HepG2 (cell line): ENCODE results near the gene KRT32. TPM values are rescaled to one million over a fixed set of nuclear protein-coding genes. Genes with fewer than 3 reads are reported as not detected.

ENCODE experiments used
- ATAC-seq: fragments of 200-7000 bp; cut with Tn5 transposase; 3 replicates; pipeline ENCODE4 v1.9.1; 2020; ENCODE audit warnings: mild to moderate bottlenecking, moderate library complexity
- BruUV-seq: library from RNA; stranded (reverse); fragments of 400-500 nt; replicated peaks from 2 replicates; lab custom pipeline; 2021; lab: Mats Ljungman, UMichigan
- CTCF ChIA-PET: fragments of 300-600 bp; formaldehyde crosslinking; extraction: SDS; loops from one replicate; lab custom pipeline; 2021; ENCODE audit warnings: low total read pairs, inconsistent platforms, low intra/inter-chr PET ratio; lab: Yijun Ruan, JAX
- POLR2A ChIA-PET: fragments of 350-600 bp; sonication (Branson Sonifier 250); formaldehyde crosslinking; loops from one replicate; lab custom pipeline; 2020; ENCODE audit warnings: antibody characterized with exemption, inconsistent platforms; lab: Yijun Ruan, JAX
- DNase-seq: peaks from one replicate; pipeline ENCODE4 v3.0.0-alpha.2; 2015; ENCODE audit warnings: low spot score
- FAIRE-seq: peaks from 3 replicates; lab custom pipeline; 2011; peaks lifted over from hg19 to GRCh38; lab: Jason Lieb, UNC
- H2AFZ ChIP-seq: one replicate; pipeline ENCODE4 v1.6.1; 2011; ENCODE audit warnings: low read length, inconsistent platforms
- H3K27ac ChIP-seq: fragments of 300-600 bp; 3 replicates; pipeline ENCODE4 v1.8.0; 2011; ENCODE audit warnings: mixed run types, mild to moderate bottlenecking, mixed read lengths, low read length, inconsistent platforms; ENCODE audit not compliant: insufficient read depth; ENCODE audit errors: extremely low read length
- H3K27me3 ChIP-seq, 2 experiments: fragments of 200-600 bp in 1 of 2; 2 replicates in 1 of 2; 3 replicates in 1 of 2; pipeline versions ENCODE4 v1.6.0 to v1.8.0; 2011; ENCODE audit warnings: low read length in 2 of 2, mild to moderate bottlenecking in 2 of 2, moderate library complexity in 2 of 2, inconsistent platforms in 1 of 2; ENCODE audit not compliant: insufficient read depth in 2 of 2, control insufficient read depth in 1 of 2
- H3K36me3 ChIP-seq, 2 experiments: fragments of 200-600 bp in 1 of 2; replicated peaks in 1 of 2; 2 replicates in 1 of 2; 3 replicates in 1 of 2; pipeline versions ENCODE4 v1.5.1 to v1.8.0; 2011; ENCODE audit warnings: low read length in 2 of 2, inconsistent platforms in 1 of 2; ENCODE audit not compliant: insufficient read depth in 2 of 2, control insufficient read depth in 1 of 2
- H3K4me1 ChIP-seq: 2 replicates; pipeline ENCODE4 v1.5.1; 2012; ENCODE audit warnings: low read length, inconsistent platforms; ENCODE audit not compliant: insufficient read depth
- H3K4me2 ChIP-seq: 2 replicates; pipeline ENCODE4 v1.6.0; 2011; ENCODE audit warnings: low read depth, low read length, inconsistent platforms
- H3K4me3 ChIP-seq, 3 experiments: fragments of 200-600 bp in 1 of 3; sonication (generic), shearing (Covaris generic) in 1 of 3; replicated peaks in 1 of 3; 2 replicates each; pipeline ENCODE4 v1.5.1; 2011 to 2016; ENCODE audit warnings: low read length in 3 of 3, inconsistent platforms in 2 of 3, low read depth in 2 of 3, mild to moderate bottlenecking in 2 of 3, control low read depth in 1 of 3, mixed read lengths in 1 of 3; ENCODE audit not compliant: insufficient read depth in 1 of 3
- H3K79me2 ChIP-seq: one replicate; pipeline ENCODE4 v1.6.1; 2011; ENCODE audit warnings: low read length, inconsistent platforms; ENCODE audit not compliant: insufficient read depth
- H3K9ac ChIP-seq: 2 replicates; pipeline ENCODE4 v1.6.0; 2011; ENCODE audit warnings: mild to moderate bottlenecking, low read depth, low read length, inconsistent platforms; ENCODE audit not compliant: insufficient read depth
- H3K9me3 ChIP-seq: 2 replicates; pipeline ENCODE4 v1.5.1; 2012; ENCODE audit warnings: mild to moderate bottlenecking, low read length
- H4K20me1 ChIP-seq: 2 replicates; pipeline ENCODE4 v1.6.0; 2011; ENCODE audit warnings: inconsistent platforms, mild to moderate bottlenecking, low read length, moderate library complexity; ENCODE audit not compliant: insufficient read depth
- NR2F6 ChIP-seq, 2 experiments: IDR thresholded peaks; 2 replicates each; pipeline ENCODE4 v1.6.1; 2016; ENCODE audit warnings: antibody characterized with exemption in 1 of 2, mild to moderate bottlenecking in 1 of 2
- RBFOX2 ChIP-seq: fragments of 200-400 bp; formaldehyde crosslinking; IDR thresholded peaks from 2 replicates; pipeline ENCODE4 v1.6.1; 2017; ENCODE audit warnings: low read depth, mild to moderate bottlenecking, low read length
- SRF ChIP-seq: IDR thresholded peaks from 2 replicates; pipeline ENCODE4 v1.6.1; 2011; ENCODE audit warnings: mild to moderate bottlenecking, low read depth, low read length, moderate library complexity
- STAT5B ChIP-seq: sonication (generic); formaldehyde crosslinking; IDR thresholded peaks from 2 replicates; pipeline ENCODE4 v1.4.0; 2020; ENCODE audit warnings: missing genetic modification reagents
- ZFAT ChIP-seq: sonication (generic); formaldehyde crosslinking; conservative IDR thresholded peaks from 2 replicates; pipeline ENCODE4 v1.8.1; 2023; ENCODE audit warnings: missing genetic modification reagents, inconsistent platforms
- ZNF10 ChIP-seq: sonication (generic); formaldehyde crosslinking; IDR thresholded peaks from 2 replicates; pipeline ENCODE4 v1.4.0; 2020; ENCODE audit warnings: mild to moderate bottlenecking, low read depth, missing genetic modification reagents, borderline replicate concordance
- ZNF577 ChIP-seq: sonication (generic); formaldehyde crosslinking; IDR thresholded peaks from 2 replicates; pipeline ENCODE4 v1.4.0; 2020; ENCODE audit warnings: mild to moderate bottlenecking, low read depth, missing genetic modification reagents, borderline replicate concordance
- ZNF615 ChIP-seq: sonication (generic); formaldehyde crosslinking; IDR thresholded peaks from 2 replicates; pipeline ENCODE4 v1.5.0; 2020; ENCODE audit warnings: mild to moderate bottlenecking, missing genetic modification reagents, borderline replicate concordance
- ZNF629 ChIP-seq: sonication (generic); formaldehyde crosslinking; conservative IDR thresholded peaks from 2 replicates; pipeline ENCODE4 v1.5.0; 2020; ENCODE audit warnings: missing genetic modification reagents
- WGBS: methylation state at CpG from one replicate; pipeline ENCODE4 v1.1.6; 2017; ENCODE audit warnings: low lambda C conversion rate; 5-methylcytosine and 5-hydroxymethylcytosine counted together
- in situ Hi-C: cut with HindIII; loops from 2 replicates; pipeline ENCODE4 v1.10.0; 2017; ENCODE audit warnings: low pct_unique_long_range_greater_than_20kb; ENCODE audit not compliant: extremely low pct_ligation_motif_present
- intact Hi-C: fragments of 100-400 bp; cut with micrococcal nuclease; formaldehyde crosslinking; loops from one replicate; pipeline ENCODE4 v1.10.0; 2022; ENCODE audit not compliant: unreplicated experiment
- polyA plus RNA-seq, 8 experiments: library from polyadenylated mRNA; depleted of rRNA in 3 of 8; stranded (reverse) in 7 of 8; unstranded in 1 of 8; fragments of >200 nt; fragmentation: Illumina TruSeq in 4 of 8; extraction: Trizol in 4 of 8; gene quantifications; 2 replicates each; pipeline versions ENCODE4 v1.2.1 to v1.2.3, GENCODE V29; 2011 to 2016; ENCODE audit warnings: low read depth in 4 of 8, missing spikeins in 1 of 8, mixed read lengths in 1 of 8; ENCODE audit not compliant: insufficient read depth in 1 of 8
- total RNA-seq, 5 experiments: library from RNA; depleted of rRNA; stranded (reverse); fragments of >200 nt; fragmentation: Illumina TruSeq; extraction: Trizol; gene quantifications; 2 replicates each; pipeline ENCODE4 v1.2.3, GENCODE V29; 2016; ENCODE audit warnings: low read depth in 1 of 5
- TF ChIP-seq, protein P1 (sequence below): sonication (generic); formaldehyde crosslinking; IDR thresholded peaks from 2 replicates; pipeline ENCODE4 v1.5.0; 2020; ENCODE audit warnings: mild to moderate bottlenecking, missing genetic modification reagents, moderate library complexity
- TF ChIP-seq, protein P2 (sequence below): sonication (generic); formaldehyde crosslinking; conservative IDR thresholded peaks from 2 replicates; pipeline ENCODE4 v1.4.0; 2020; ENCODE audit warnings: missing genetic modification reagents
- TF ChIP-seq, protein P3 (sequence below): sonication (generic); formaldehyde crosslinking; conservative IDR thresholded peaks from 2 replicates; pipeline ENCODE4 v1.5.0; 2020; ENCODE audit warnings: missing genetic modification reagents
- TF ChIP-seq, protein P4 (sequence below): sonication (generic); formaldehyde crosslinking; IDR thresholded peaks from 2 replicates; pipeline ENCODE4 v1.5.1; 2020; ENCODE audit warnings: missing genetic modification reagents, mild to moderate bottlenecking, borderline replicate concordance

Gene KRT32
- total and polyA plus RNA-seq, 2 of the 13 experiments (the other 11 are each of a cell fraction or from before 2014, with no cell fraction given): not detected

DNA sequence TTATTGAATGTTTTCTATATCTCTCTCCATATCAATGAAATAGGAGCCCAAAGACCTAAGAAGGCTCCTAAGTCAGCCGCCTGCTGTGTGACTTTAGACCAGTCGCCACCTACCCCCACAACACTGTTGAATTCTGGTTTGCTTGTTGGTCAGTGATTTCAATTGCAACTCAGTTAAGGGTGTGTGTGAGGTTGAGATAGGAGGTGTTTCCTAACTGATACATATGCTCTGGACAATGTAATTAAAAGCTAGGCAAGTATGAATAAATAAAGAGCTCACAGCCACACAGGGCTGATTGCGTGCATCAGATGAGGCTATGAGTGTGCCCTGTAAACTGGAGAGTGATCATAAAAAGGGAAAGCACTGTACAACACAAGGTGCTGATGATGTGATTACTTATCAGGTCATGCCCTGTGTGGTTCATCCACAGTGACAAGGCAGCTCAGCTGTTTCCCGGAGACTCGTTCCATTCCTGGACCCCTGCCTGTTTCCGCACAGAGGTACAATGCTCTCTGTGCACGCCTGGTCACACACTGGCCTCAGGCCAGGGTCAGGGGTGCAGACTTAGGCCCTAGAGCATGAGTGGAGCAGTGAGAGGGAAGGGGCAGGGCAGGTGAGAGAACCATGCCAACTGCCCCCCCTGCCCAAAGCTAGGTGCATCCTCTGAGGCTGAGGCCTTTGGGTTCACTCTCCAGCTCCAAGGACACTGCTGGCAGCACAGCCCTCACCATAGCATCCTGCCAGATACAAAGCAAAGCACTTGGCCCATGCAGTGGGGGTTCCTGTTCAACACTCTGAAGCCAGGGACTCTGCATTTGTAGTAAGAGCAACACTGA is 17.0 kb upstream of the KRT32 start:
- Histone ChIP-seq H3K4me3 (no peak overlapping the region), H3K36me3 (no peaks in the 10 kb centered on the region), H3K27ac (no peak overlapping the region), H3K79me2 (no peaks in the 10 kb centered on the region), H3K9ac (no peak overlapping the region), H4K20me1 (no peaks in the 10 kb centered on the region), H2AFZ (no peak overlapping the region), H3K27me3 (peaks cover 1 to 30% of the 10 kb centered on the region in 2 experiments; a peak in 4 of 5 replicates), H3K4me2 (no peak overlapping the region), H3K4me1 (no peaks in the 10 kb centered on the region), H3K9me3 (no peaks in the 10 kb centered on the region)
- intact Hi-C loops: no loop called here
- ChIA-PET CTCF (no interaction called here), POLR2A (no interaction called here)
- WGBS: 42% methylated on average over 7 of the region's 7 CpGs
- DNase-seq (no peak), FAIRE-seq (no peak), ATAC-seq (no peak)
- in situ Hi-C loops: no loop called here
- BruUV-seq: no TSS peak
- TF ChIP-seq STAT5B (CRISPR knock-in tag): no peak
- TF ChIP-seq, protein P1, sequence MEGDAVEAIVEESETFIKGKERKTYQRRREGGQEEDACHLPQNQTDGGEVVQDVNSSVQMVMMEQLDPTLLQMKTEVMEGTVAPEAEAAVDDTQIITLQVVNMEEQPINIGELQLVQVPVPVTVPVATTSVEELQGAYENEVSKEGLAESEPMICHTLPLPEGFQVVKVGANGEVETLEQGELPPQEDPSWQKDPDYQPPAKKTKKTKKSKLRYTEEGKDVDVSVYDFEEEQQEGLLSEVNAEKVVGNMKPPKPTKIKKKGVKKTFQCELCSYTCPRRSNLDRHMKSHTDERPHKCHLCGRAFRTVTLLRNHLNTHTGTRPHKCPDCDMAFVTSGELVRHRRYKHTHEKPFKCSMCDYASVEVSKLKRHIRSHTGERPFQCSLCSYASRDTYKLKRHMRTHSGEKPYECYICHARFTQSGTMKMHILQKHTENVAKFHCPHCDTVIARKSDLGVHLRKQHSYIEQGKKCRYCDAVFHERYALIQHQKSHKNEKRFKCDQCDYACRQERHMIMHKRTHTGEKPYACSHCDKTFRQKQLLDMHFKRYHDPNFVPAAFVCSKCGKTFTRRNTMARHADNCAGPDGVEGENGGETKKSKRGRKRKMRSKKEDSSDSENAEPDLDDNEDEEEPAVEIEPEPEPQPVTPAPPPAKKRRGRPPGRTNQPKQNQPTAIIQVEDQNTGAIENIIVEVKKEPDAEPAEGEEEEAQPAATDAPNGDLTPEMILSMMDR (CRISPR knock-in tag): no peak
- TF ChIP-seq, protein P2, sequence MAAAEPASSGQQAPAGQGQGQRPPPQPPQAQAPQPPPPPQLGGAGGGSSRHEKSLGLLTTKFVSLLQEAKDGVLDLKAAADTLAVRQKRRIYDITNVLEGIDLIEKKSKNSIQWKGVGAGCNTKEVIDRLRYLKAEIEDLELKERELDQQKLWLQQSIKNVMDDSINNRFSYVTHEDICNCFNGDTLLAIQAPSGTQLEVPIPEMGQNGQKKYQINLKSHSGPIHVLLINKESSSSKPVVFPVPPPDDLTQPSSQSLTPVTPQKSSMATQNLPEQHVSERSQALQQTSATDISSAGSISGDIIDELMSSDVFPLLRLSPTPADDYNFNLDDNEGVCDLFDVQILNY (CRISPR knock-in tag): no peak
- no peak for TF ChIP-seq ZFAT
- TF ChIP-seq ZNF10 (CRISPR knock-in tag): no peak
- TF ChIP-seq ZNF629 (CRISPR knock-in tag): no peak
- no peak for TF ChIP-seq ZNF615 (CRISPR knock-in tag)
- TF ChIP-seq, protein P3, sequence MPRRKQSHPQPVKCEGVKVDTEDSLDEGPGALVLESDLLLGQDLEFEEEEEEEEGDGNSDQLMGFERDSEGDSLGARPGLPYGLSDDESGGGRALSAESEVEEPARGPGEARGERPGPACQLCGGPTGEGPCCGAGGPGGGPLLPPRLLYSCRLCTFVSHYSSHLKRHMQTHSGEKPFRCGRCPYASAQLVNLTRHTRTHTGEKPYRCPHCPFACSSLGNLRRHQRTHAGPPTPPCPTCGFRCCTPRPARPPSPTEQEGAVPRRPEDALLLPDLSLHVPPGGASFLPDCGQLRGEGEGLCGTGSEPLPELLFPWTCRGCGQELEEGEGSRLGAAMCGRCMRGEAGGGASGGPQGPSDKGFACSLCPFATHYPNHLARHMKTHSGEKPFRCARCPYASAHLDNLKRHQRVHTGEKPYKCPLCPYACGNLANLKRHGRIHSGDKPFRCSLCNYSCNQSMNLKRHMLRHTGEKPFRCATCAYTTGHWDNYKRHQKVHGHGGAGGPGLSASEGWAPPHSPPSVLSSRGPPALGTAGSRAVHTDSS: no peak
- TF ChIP-seq RBFOX2: no peak
- TF ChIP-seq NR2F6 (IDR thresholded peaks at IDR 0.05): no peak
- TF ChIP-seq NR2F6 (CRISPR knock-in tag; IDR thresholded peaks at IDR 0.05): no peak
- TF ChIP-seq, protein P4, sequence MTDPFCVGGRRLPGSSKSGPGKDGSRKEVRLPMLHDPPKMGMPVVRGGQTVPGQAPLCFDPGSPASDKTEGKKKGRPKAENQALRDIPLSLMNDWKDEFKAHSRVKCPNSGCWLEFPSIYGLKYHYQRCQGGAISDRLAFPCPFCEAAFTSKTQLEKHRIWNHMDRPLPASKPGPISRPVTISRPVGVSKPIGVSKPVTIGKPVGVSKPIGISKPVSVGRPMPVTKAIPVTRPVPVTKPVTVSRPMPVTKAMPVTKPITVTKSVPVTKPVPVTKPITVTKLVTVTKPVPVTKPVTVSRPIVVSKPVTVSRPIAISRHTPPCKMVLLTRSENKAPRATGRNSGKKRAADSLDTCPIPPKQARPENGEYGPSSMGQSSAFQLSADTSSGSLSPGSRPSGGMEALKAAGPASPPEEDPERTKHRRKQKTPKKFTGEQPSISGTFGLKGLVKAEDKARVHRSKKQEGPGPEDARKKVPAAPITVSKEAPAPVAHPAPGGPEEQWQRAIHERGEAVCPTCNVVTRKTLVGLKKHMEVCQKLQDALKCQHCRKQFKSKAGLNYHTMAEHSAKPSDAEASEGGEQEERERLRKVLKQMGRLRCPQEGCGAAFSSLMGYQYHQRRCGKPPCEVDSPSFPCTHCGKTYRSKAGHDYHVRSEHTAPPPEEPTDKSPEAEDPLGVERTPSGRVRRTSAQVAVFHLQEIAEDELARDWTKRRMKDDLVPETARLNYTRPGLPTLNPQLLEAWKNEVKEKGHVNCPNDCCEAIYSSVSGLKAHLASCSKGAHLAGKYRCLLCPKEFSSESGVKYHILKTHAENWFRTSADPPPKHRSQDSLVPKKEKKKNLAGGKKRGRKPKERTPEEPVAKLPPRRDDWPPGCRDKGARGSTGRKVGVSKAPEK (CRISPR knock-in tag): no peak
- TF ChIP-seq SRF: no peak
- no peak for TF ChIP-seq ZNF577
